Heart left ventricle (tissue), 13 donors: ENCODE data around the gene RNF126.

Source experiments
- CTCF ChIP-seq, 12 donors: fragments of 200-600 bp; sonication (generic) in 4 of 12; IDR thresholded peaks; one replicate each; pipeline versions ENCODE4 v1.5.0 to v1.8.0; 2018 to 2022; ENCODE audit warnings: antibody characterized with exemption in 12 of 12, mild to moderate bottlenecking in 5 of 12
- POLR2A ChIP-seq, 2 donors: fragments of 450-650 bp; IDR thresholded peaks; one replicate each; pipeline ENCODE4 v1.6.1; 2017; ENCODE audit warnings: antibody characterized with exemption in 2 of 2, mild to moderate bottlenecking in 2 of 2, moderate library complexity in 2 of 2
- donor health status: ischemic (EF 13 %, LVEDD 7.1; RV severe dilation, severe dysfunction).
- donor health status: DM: no; HTN: yes; CAD: no.
- donor health status: DM: no; HTN: no; CAD: no.
- donor health status: ischemic (EF 25% LVEDD 6.9; RV normal size, moderate dysfunction).
- donor health status: ischemic (EF 25% LVEDD 5.7; RV mildly dilated, moderate dysfunction).
- donor health status: ischemic (EF 35%, LVEDD 5.7; RV mildly dilated, moderate dysfunction).
- donor health status: nonischemic (EF 11% LVEDD 7.7; RV severe dilation, severe dysfunction).
- donor health status: DM: yes; HTN: yes; CAD: no.
- donor health status: PGD.
- donor health status: ischemic (EF 29% LVEDD 5.4; RV normal size, mild dysfunction).
- donor health status: nonischemic (EF 23%, LVEDD 6.1; RV moderate dilation, normal function).

GRCh38 chr19:632579-633067 lies 30.4 kb downstream of the RNF126 start:
- TF ChIP-seq CTCF (IDR thresholded peaks at IDR 0.05) (no peak), POLR2A (IDR thresholded peaks at IDR 0.05) (no peak)
